GM06990 (cell line): Measurements from ENCODE around the gene GADD45GIP1.

Source experiments
- DNase-seq: peaks from one replicate; pipeline ENCODE4 v3.0.0-alpha.2; 2011; ENCODE audit not compliant: insufficient read length; ENCODE audit errors: extremely low read depth
- H3K27me3 ChIP-seq: replicated peaks from 2 replicates; pipeline ENCODE4 v1.6.0; 2011; ENCODE audit warnings: low read length; ENCODE audit not compliant: control insufficient read depth, insufficient read depth
- H3K36me3 ChIP-seq: 2 replicates; pipeline ENCODE4 v1.5.1; 2011; ENCODE audit warnings: low read length; ENCODE audit not compliant: control insufficient read depth, insufficient read depth
- H3K4me3 ChIP-seq: replicated peaks from 2 replicates; pipeline ENCODE4 v1.5.1; 2011; ENCODE audit warnings: low read depth, mild to moderate bottlenecking, control low read depth, low read length
- CTCF ChIP-seq: IDR thresholded peaks from 2 replicates; pipeline ENCODE4 v1.5.1; 2011; ENCODE audit warnings: low read length, control low read depth, mild to moderate bottlenecking, inconsistent platforms; ENCODE audit not compliant: insufficient read depth, poor library complexity, severe bottlenecking

The GADD45GIP1 gene

DNA sequence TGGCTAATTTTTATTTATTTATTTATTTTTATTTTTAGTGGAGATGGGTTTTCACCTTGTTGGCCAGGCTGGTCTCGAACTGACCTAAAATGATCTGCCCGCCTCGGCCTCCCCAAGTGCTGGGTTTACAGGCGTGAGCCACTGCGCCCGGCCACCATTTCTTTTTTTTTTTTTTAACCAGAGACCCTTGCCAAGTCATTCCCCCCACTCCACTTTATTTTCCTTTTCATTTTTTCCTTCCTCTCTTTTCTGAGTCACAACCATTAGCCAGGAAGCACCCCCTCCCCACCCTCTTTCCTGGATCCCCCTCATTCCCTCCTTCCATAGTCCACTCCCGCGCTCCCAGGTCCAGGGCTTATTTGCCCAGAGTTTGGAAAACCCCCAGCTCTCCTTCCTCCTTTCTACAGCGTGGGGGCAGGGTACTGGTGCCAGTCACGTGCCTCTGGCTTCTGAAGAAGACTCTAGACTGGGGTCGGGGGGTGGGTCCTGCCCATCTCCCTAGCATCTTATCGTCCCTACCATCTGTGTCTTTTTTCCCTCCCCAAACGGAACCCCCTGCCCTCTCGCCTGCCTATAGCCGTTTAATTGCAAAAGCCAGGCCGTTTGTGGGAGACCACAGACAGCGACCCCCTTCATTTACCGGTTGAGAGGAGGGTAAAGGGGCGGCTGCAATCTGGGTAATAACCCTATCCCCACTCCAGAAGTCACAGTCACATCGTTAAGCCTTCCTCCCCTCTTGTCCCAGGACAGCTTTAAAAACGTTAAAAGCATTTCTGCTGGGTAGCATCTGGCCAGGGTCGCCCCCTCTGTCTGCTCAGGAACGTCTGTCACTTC is 19.7 kb downstream of the GADD45GIP1 start:
- peak; percentile 48 for DNase-seq
- H3K4me3 ChIP-seq, result peak overlapping the region; percentile 65
- peaks cover 27% of the 10 kb centered on the region for H3K36me3 ChIP-seq
- H3K27me3 ChIP-seq, result no peaks in the 10 kb centered on the region
- TF ChIP-seq CTCF, result no peak

DNA sequence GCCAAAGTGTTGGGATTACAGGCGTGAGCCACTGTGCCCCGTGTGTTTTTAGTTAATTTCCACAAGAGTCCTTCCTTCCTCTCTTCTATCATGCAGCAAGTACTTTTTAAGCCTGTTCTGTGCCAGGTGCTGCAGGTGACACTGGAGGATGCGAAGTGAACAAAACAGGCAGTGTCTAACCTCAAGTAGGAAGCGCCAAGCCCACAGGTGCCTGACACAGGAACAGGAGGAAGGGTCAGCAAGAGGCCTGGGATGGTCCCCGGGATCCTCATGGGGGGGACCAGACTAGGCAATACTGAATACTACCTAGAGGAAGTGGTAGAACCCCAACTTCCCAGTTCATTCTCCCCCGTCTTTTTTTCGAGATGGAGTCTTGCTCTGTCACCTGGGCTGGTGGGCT is 20.4 kb downstream of the GADD45GIP1 start:
- peaks cover 22% of the 10 kb centered on the region for H3K36me3 ChIP-seq
- no peak for TF ChIP-seq CTCF
- no peak for DNase-seq
- H3K4me3 ChIP-seq, result no peak overlapping the region
- H3K27me3 ChIP-seq, result no peaks in the 10 kb centered on the region

GRCh38 chr19:12935071-12935470 is 22.0 kb downstream of the GADD45GIP1 start:
- Histone ChIP-seq H3K36me3 (peaks cover 13% of the 10 kb centered on the region), H3K4me3 (no peak overlapping the region), H3K27me3 (no peaks in the 10 kb centered on the region)
- no peak for TF ChIP-seq CTCF
- DNase-seq, result no peak

- Histone ChIP-seq H3K36me3 (peaks cover 17% of the 10 kb centered on the region), H3K4me3 (peak within 1 kb of the TSS; percentile 85), H3K27me3 (no peaks in the 10 kb centered on the region)
- TF ChIP-seq CTCF, result no peak
- peak; percentile 91 for DNase-seq
These were observed 23.5 kb downstream of the GADD45GIP1 start, which contains the start of gene FARSA for GRCh38 chr19:12933287-12934072. TSS of gene FARSA (minus strand) at chr19:12933711. CDS start at chr19:12933696, 15 bp downstream.

DNA sequence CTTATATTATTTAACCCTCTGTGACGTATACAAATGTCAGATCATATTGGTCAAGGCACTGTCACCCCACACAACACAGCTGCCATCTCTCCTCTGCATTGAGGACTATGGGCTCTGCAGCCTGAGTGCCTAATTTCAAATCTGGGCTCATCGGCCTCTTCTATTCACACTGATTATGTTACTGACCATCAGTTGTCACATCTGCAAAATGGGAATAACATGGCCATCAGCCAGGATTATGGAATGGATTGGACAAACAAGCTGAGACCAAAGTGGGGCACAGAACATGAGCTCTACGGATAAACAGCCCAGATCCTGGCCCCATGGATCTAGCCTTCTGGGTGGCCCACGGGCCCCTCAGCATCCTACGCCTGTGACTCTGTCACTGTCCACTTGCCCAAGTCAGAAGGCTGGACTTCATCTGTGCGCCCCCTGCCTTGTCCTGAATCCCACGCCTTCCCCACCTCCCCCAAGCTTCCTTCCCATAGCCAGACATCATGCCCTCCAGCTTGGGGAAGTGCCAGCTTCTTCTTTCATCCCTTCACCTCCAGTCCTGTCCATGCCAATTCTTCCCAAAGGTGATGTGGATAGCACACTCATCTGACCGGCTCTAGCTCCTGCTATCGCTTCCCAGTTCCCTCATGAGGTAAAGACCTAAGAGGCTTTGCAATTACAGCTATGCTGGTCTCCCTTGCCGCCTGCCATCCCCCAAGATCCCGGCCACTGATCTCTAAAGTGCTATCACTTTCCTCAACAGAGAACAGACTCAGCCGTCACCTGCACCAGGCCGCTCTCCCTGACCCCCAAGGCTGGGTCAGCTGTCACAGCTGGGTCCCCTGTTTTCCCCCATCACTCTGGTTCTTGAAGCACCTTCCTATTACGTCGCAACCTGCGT is 24.4 kb downstream of the GADD45GIP1 start:
- Histone ChIP-seq H3K27me3 (no peaks in the 10 kb centered on the region), H3K4me3 (peak overlapping the region; percentile 85), H3K36me3 (peaks cover 20% of the 10 kb centered on the region)
- TF ChIP-seq CTCF, result no peak
- no peak for DNase-seq
